Lower leg skin (tissue), 3 donors: ENCODE data around the gene SCTR.

Experiments
- POLR2A ChIP-seq, 2 donors: fragments of 450-650 bp; IDR thresholded peaks; one replicate each; pipeline ENCODE4 v1.6.1; 2016 to 2017; ENCODE audit warnings: antibody characterized with exemption in 2 of 2, mild to moderate bottlenecking in 1 of 2, moderate library complexity in 1 of 2
- TF ChIP-seq, protein P1 (sequence below), 3 donors: fragments of 450-650 bp; IDR thresholded peaks; one replicate each; pipeline ENCODE4 v1.5.1; 2016; ENCODE audit warnings: antibody characterized with exemption in 3 of 3, mild to moderate bottlenecking in 3 of 3, moderate library complexity in 2 of 3

DNA sequence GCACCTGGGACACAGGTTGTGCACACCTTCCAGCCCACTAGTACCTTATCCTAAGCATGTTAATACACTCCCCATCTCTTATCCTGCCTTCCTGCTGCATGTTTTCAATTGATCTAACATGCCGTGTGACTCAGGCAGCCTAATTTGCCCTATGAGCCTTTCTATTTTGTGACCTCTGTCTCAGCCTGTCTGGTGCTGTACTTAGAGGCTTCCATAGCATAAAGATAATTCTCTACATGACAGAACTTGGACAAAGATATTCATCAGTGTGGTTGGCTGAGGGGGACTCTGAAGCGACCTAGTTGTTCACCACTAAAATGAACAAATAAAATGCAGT, 101.2 kb downstream of the SCTR start:
- TF ChIP-seq, protein P1, sequence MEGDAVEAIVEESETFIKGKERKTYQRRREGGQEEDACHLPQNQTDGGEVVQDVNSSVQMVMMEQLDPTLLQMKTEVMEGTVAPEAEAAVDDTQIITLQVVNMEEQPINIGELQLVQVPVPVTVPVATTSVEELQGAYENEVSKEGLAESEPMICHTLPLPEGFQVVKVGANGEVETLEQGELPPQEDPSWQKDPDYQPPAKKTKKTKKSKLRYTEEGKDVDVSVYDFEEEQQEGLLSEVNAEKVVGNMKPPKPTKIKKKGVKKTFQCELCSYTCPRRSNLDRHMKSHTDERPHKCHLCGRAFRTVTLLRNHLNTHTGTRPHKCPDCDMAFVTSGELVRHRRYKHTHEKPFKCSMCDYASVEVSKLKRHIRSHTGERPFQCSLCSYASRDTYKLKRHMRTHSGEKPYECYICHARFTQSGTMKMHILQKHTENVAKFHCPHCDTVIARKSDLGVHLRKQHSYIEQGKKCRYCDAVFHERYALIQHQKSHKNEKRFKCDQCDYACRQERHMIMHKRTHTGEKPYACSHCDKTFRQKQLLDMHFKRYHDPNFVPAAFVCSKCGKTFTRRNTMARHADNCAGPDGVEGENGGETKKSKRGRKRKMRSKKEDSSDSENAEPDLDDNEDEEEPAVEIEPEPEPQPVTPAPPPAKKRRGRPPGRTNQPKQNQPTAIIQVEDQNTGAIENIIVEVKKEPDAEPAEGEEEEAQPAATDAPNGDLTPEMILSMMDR (IDR thresholded peaks at IDR 0.05) = no peak
- TF ChIP-seq POLR2A (IDR thresholded peaks at IDR 0.05) = no peak
